ENCODE measurements around the gene CHTF18.
"Not testable (repeated sequence)": the region's sequence is repeated elsewhere in the genome, so short reads cannot be mapped to it uniquely, and the experiment has no call there.

Gene CHTF18

GRCh38 chr16:825341-826061 lies 37.1 kb downstream of the CHTF18 start:
- no peak for DNase-seq (ENCODE audit: extremely low read depth in 1 of 2, low read depth in 1 of 2)

GRCh38 chr16:827513-827912 lies 39.1 kb downstream of the CHTF18 start:
- DNase-seq (ENCODE audit: extremely low read depth in 1 of 2, low read depth in 1 of 2) = no peak

- DNase-seq (ENCODE audit: extremely low read depth in 1 of 2, low read depth in 1 of 2) = no peak
Measured at GRCh38 chr16:828891-829290, 40.5 kb downstream of the CHTF18 start.

- DNase-seq (ENCODE audit: extremely low read depth in 1 of 2, low read depth in 1 of 2) = no peak
Measured at GRCh38 chr16:830107-830870, 41.9 kb downstream of the CHTF18 start.

GRCh38 chr16:830871-831570 lies 42.6 kb downstream of the CHTF18 start:
- no peak for DNase-seq (ENCODE audit: extremely low read depth in 1 of 2, low read depth in 1 of 2)

GRCh38 chr16:831571-832413 lies 43.4 kb downstream of the CHTF18 start:
- DNase-seq (ENCODE audit: extremely low read depth in 1 of 2, low read depth in 1 of 2) = no peak

GRCh38 chr16:832652-833336 lies 44.4 kb downstream of the CHTF18 start:
- DNase-seq (ENCODE audit: extremely low read depth in 1 of 2, low read depth in 1 of 2) = no peak

GRCh38 chr16:833411-833810 lies 45.0 kb downstream of the CHTF18 start:
- DNase-seq (ENCODE audit: extremely low read depth in 1 of 2, low read depth in 1 of 2) = no peak

- DNase-seq (ENCODE audit: extremely low read depth in 1 of 2, low read depth in 1 of 2) = no peak
Measured at GRCh38 chr16:835373-835772, 47.0 kb downstream of the CHTF18 start.

GRCh38 chr16:836221-836620 lies 47.8 kb downstream of the CHTF18 start:
- no peak for DNase-seq (ENCODE audit: extremely low read depth in 1 of 2, low read depth in 1 of 2)

GRCh38 chr16:836822-837221 lies 48.4 kb downstream of the CHTF18 start:
- DNase-seq (ENCODE audit: extremely low read depth in 1 of 2, low read depth in 1 of 2) = not testable (repeated sequence)

GRCh38 chr16:838741-839140 lies 50.3 kb downstream of the CHTF18 start:
- no peak for DNase-seq (ENCODE audit: extremely low read depth in 1 of 2, low read depth in 1 of 2)

GRCh38 chr16:839643-840408 lies 51.4 kb downstream of the CHTF18 start:
- no peak for DNase-seq (ENCODE audit: extremely low read depth in 1 of 2, low read depth in 1 of 2)

- DNase-seq (ENCODE audit: extremely low read depth in 1 of 2, low read depth in 1 of 2) = no peak
Measured at GRCh38 chr16:840561-841454, 52.4 kb downstream of the CHTF18 start.

GRCh38 chr16:841455-842060 lies 53.1 kb downstream of the CHTF18 start:
- DNase-seq (ENCODE audit: extremely low read depth in 1 of 2, low read depth in 1 of 2) = no peak

- no peak for DNase-seq (ENCODE audit: extremely low read depth in 1 of 2, low read depth in 1 of 2)
Measured at GRCh38 chr16:842061-842476, 53.6 kb downstream of the CHTF18 start.

- no peak for DNase-seq (ENCODE audit: extremely low read depth in 1 of 2, low read depth in 1 of 2)
Measured at GRCh38 chr16:842711-843560, 54.5 kb downstream of the CHTF18 start.

All from stimulated activated CD8-positive, alpha-beta memory T cell treated with anti-CD3 and anti-CD28 coated beads, Interleukin-7, amount 100 ng/mL, for 48 hours (primary cell).